Measurements from ENCODE around the gene PDE3A.

GRCh38 chr12:20507711-20508110, 139.4 kb downstream of the PDE3A start:
- TF ChIP-seq YY1 (IDR thresholded peaks at IDR 0.05; ENCODE audit: extremely low read depth, insufficient replicate concordance, low read depth, low read length) (no peak), RAD21 (IDR thresholded peaks at IDR 0.05; ENCODE audit: low read depth) (no peak)

Data from HCT116 (cell line).